ENCODE data around the gene ROR2.

Gene ROR2

GRCh38 chr9:91963711-91964240, 13.7 kb upstream of the ROR2 start:
- no peak overlapping the region for H3K27ac ChIP-seq
- no peak for DNase-seq (ENCODE audit: low spot score)
- no peak for TF ChIP-seq CTCF (IDR thresholded peaks at IDR 0.05)
- H3K4me3 ChIP-seq, result no peak overlapping the region

GRCh38 chr9:91960367-91960766, 10.3 kb upstream of the ROR2 start:
- no peak for DNase-seq (ENCODE audit: low spot score)
- Histone ChIP-seq H3K27ac (no peak overlapping the region), H3K4me3 (no peak overlapping the region)
- TF ChIP-seq CTCF (IDR thresholded peaks at IDR 0.05), result no peak

- no peak overlapping the region for H3K27ac ChIP-seq
- no peak for DNase-seq (ENCODE audit: low spot score)
- TF ChIP-seq CTCF (IDR thresholded peaks at IDR 0.05), result no peak
These were observed 8.1 kb upstream of the ROR2 start for GRCh38 chr9:91958174-91958573.

GRCh38 chr9:91954841-91955471, 4.9 kb upstream of the ROR2 start:
- H3K4me3 ChIP-seq, result peak overlapping the region; percentile 28
- no peak for TF ChIP-seq CTCF (IDR thresholded peaks at IDR 0.05)
- H3K27ac ChIP-seq, result no peak overlapping the region
- no peak for DNase-seq (ENCODE audit: low spot score)

More at GRCh38 chr9:91958174-91958573, 8.1 kb upstream of the ROR2 start:
- H3K4me3 ChIP-seq, result no peak overlapping the region

- DNase-seq (ENCODE audit: low spot score), result no peak
- no peak overlapping the region for H3K4me3 ChIP-seq
- no peak for TF ChIP-seq CTCF (IDR thresholded peaks at IDR 0.05)
- H3K27ac ChIP-seq, result no peak overlapping the region
These were observed 3.7 kb upstream of the ROR2 start for GRCh38 chr9:91953718-91954117.

GRCh38 chr9:91951944-91952520, 2.0 kb upstream of the ROR2 start:
- TF ChIP-seq CTCF (IDR thresholded peaks at IDR 0.05), result no peak
- DNase-seq (ENCODE audit: low spot score), result no peak
- Histone ChIP-seq H3K4me3 (no peak overlapping the region), H3K27ac (no peak overlapping the region)

GRCh38 chr9:91949392-91949945, 559 bp downstream of the ROR2 start:
- no peak for TF ChIP-seq CTCF (IDR thresholded peaks at IDR 0.05)
- DNase-seq (ENCODE audit: low spot score), result no peak
- Histone ChIP-seq H3K4me3 (peak overlapping the region; percentile 65), H3K27ac (no peak overlapping the region)

All from coronary artery (tissue), 2 donors.